ENCODE data around the gene ADSS2. TPM values are rescaled to one million over a fixed set of nuclear protein-coding genes. Genes with fewer than 3 reads are reported as not detected.

The ADSS2 gene
- total RNA-seq, 1 experiment from 2014 or later, result 46.2 TPM

- H4K20me1 ChIP-seq (ENCODE audit: insufficient read depth), result no peaks in the 10 kb centered on the region
- POLR2A ChIA-PET, result no interaction called here
- no peaks in the 10 kb centered on the region for H3K79me2 ChIP-seq (ENCODE audit: insufficient read depth, low read length)
- H2AFZ ChIP-seq (ENCODE audit: low read depth, low read length, poor library complexity, severe bottlenecking), result no peak overlapping the region
- no peak overlapping the region for H3K27ac ChIP-seq (ENCODE audit: low read depth, low read length)
- DNase-seq (ENCODE audit: low read depth, low spot score) (no peak), ATAC-seq (no peak)
- H3K36me3 ChIP-seq (ENCODE audit: control insufficient read depth in 1 of 2, insufficient read depth in 2 of 2, low read length in 2 of 2), result no peaks in the 10 kb centered on the region
- no peaks in the 10 kb centered on the region for H3K9me2 ChIP-seq (ENCODE audit: insufficient read depth)
- no peak overlapping the region for H3K9ac ChIP-seq (ENCODE audit: low read length)
- no peaks in the 10 kb centered on the region for H3K27me3 ChIP-seq (ENCODE audit: insufficient read depth, low read length)
- no peak overlapping the region for H3K4me2 ChIP-seq (ENCODE audit: low read length)
- H3K4me3 ChIP-seq (replicated peaks in 1 of 2; ENCODE audit: low read depth in 1 of 2, low read length in 2 of 2), result no peak overlapping the region
- no peak for TF ChIP-seq JUND (IDR thresholded peaks at IDR 0.05)
- TF ChIP-seq YY1 (IDR thresholded peaks at IDR 0.05; ENCODE audit: extremely low read depth, insufficient replicate concordance, low read depth, low read length), result no peak
- TF ChIP-seq CEBPB (IDR thresholded peaks at IDR 0.05; ENCODE audit: low read depth), result no peak
- TF ChIP-seq CBX3 (IDR thresholded peaks at IDR 0.05; ENCODE audit: low read depth), result no peak
- TF ChIP-seq POLR2A (IDR thresholded peaks at IDR 0.05; ENCODE audit: borderline replicate concordance, extremely low read depth, insufficient read depth, insufficient read length), result no peak
- TF ChIP-seq REST (IDR thresholded peaks at IDR 0.05; ENCODE audit: low read depth), result no peak
- TF ChIP-seq, protein P1, sequence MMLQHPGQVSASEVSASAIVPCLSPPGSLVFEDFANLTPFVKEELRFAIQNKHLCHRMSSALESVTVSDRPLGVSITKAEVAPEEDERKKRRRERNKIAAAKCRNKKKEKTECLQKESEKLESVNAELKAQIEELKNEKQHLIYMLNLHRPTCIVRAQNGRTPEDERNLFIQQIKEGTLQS (IDR thresholded peaks at IDR 0.05), result no peak
- H3K9me3 ChIP-seq (ENCODE audit: control insufficient read depth in 1 of 2, insufficient read depth in 1 of 2, low read depth in 1 of 2, low read length in 2 of 2), result no peaks in the 10 kb centered on the region
- RAD21 ChIA-PET (ENCODE audit: low non-redundant PET in 1 of 2, low total read pairs in 2 of 2, uncharacterized antibody in 2 of 2, unreplicated experiment in 2 of 2), result no interaction called here
- peaks cover 0 to 14% of the 10 kb centered on the region in 2 experiments; a peak in 1 of 4 replicates for H3K4me1 ChIP-seq (ENCODE audit: control insufficient read depth in 1 of 2, insufficient read depth in 2 of 2, low read length in 2 of 2)
- intact Hi-C loops (cut with micrococcal nuclease), result no loop called here
- BruUV-seq (replicated peaks), result no TSS peak
- CTCF ChIA-PET, result no interaction called here
These were observed 58.0 kb downstream of the ADSS2 start for GRCh38 chr1:244393604-244394176.

Data from HCT116 (cell line).